Right lung (tissue), 10 donors: ENCODE data around the gene C10orf120. TPM values are rescaled to one million over a fixed set of nuclear protein-coding genes. Genes with fewer than 3 reads are reported as not detected.

Experiments used
- DNase-seq, 2 donors: peaks; one replicate each; pipeline ENCODE4 v3.0.0-alpha.2; 2013
- long read RNA-seq, 8 donors: transcript quantifications; one replicate each; lab custom pipeline, GENCODE V29; 2026
- polyA plus RNA-seq, 5 donors: library from polyadenylated mRNA; unstranded; fragments of 120-200 nt; gene quantifications; one replicate each; pipeline versions ENCODE4 v1.2.1 to v1.2.3, GENCODE V29; 2013; ENCODE audit warnings: inconsistent platforms in 1 of 5, low replicate concordance in 1 of 5; ENCODE audit not compliant: insufficient read length in 5 of 5, insufficient read depth in 1 of 5

The C10orf120 gene
- not detected for polyA plus RNA-seq
- long read RNA-seq, donor 1, result 0 reads
- long read RNA-seq, donor 2, result 0 reads
- long read RNA-seq, donor 3, result 0 reads
- long read RNA-seq, donor 4, result 0 reads
- long read RNA-seq, donor 5, result 0 reads
- long read RNA-seq, donor 6, result 0 reads
- long read RNA-seq, donor 7, result 0 reads
- long read RNA-seq, donor 8, result 0 reads

GRCh38 chr10:122699796-122700455 lies at the start of gene C10orf120:
Gene C10orf120, minus strand, starts transcription at chr10:122699846. Its CDS starts 56 bp downstream, at chr10:122699790.
- no peak for DNase-seq

DNA sequence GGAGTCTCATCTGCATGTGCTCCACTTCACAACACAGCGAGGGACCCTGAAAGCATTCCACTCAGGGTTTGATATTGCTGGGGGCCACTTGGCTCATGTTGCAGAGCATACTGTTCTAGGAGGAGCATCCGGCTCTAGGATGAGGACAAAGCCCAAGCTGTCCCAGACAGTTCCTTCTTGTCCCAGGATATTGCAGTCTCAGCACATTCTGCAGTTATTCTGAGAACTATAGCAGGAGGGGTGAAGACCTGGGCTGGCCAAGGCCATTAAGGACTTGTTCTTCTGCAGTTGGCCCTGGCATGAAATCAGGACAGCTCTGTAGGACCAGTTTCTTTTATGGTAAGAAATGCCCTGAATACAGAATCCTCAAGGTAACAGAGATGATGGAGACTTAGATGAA lies 48.9 kb upstream of the C10orf120 start:
- DNase-seq, result no peak

DNA sequence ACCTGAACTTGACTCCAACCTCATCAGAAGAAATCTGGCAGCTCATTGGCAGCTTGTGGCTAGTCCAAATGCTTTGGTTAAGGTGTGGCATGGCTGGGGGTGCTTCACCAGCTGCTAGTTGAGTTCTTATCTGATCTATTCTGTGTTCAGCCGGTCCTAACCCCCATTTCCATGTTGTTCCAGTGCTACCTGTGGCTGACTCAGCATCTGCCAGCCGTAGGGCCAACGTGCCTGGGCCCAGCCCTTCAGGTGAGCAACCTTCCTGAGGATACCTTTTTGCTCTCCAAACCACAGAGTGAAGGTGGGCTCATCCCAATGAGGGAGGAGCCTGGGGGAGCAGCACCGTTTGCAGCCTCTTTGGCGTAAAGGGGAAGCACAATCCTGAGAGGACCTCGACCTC lies 46.8 kb upstream of the C10orf120 start:
- DNase-seq, result no peak

- no peak for DNase-seq
Measured at GRCh38 chr10:122744257-122744656, 44.6 kb upstream of the C10orf120 start.

GRCh38 chr10:122740640-122741039 lies 41.0 kb upstream of the C10orf120 start:
- no peak for DNase-seq

DNA sequence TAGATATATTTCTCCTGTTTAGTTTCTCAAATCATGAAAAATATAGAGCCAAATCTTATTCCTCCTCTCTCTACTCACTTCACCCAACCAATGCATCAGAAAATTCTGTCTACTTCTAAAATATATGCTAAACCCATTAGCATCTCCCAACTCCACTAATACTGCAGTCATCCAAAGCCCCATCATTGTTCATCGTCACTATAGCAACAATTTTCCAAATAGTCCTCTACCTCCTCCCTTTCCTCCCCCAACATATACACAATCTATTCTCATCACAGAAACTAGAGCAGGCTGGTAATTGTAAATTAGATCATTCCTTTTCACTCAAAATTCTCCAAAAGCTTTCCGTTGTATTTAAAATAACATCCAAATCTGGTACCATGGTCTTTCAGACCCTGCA lies 38.4 kb upstream of the C10orf120 start:
- DNase-seq, result no peak

DNA sequence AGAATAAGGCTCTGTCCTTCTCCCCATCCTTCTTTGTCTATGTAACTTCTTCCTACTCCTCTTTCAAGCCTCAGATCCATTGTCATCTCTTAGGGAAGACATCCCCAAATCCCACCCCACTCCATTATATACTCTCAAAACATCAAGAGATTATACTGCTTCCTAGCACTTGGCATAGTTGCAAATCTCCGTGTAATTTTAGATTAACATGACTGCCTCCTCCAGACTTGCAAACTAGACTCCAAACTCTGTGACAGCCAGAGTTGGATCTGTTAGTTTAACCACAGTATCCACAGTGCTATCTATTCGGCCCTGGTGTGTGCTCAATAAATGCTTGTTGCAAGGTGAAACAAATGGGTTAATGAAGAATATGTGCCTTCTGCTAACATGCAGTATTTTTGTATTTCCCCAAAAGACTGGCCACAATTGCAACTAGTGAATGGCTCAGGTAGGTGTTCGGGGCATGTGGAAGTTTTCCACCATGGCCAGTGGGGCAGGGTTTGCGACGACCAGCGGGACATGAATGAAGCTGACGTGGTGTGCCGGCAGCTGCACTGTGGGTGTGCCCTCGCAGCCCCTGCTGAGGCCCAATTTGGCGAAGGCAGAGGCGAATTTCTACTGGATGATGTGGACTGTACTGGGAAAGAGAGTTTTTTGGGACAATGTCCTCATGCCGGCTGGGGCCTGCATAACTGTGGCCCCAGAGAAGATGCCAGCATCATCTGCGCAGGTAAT lies 34.5 kb upstream of the C10orf120 start:
- DNase-seq, result no peak

DNA sequence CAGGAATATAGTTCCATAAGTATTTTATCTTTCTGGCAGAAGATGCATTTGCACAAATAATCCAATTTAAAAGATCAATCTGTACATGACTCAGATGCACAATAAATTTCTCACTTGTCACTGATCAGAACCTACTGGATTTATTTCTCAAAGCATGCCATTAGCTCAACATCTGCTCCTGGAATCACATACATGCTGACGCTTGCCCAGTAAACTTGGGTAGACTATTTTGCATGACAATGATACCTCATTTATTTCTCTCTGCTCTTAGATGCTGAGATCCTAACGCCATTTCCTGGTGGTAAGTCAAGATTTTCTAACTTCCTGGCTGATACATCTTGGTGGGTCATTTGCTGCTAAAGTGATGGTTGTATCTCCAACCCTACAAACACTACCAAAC lies 33.8 kb upstream of the C10orf120 start:
- no peak for DNase-seq

GRCh38 chr10:122730238-122730637 lies 30.6 kb upstream of the C10orf120 start:
- no peak for DNase-seq

- no peak for DNase-seq
Measured at GRCh38 chr10:122729126-122729525, 29.5 kb upstream of the C10orf120 start.

DNA sequence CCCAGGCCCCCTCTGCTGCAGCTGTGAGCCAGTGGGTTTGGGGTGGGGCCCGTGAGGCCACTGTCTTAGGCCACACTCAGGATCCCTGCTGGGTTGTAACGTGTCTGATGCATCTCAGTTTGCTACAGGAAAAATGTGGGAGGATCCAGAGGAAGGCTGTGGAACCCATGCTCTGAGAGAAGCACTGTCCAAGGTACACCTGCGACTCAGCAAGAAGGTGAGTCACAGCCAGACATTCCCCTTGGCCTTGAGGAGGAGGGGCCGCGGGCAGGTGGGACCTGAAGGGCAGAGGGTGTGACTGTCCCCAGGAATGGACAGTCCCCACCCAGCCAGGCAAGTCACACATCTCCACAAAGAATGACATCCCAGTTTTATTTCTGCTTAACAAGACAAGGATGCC lies 27.8 kb upstream of the C10orf120 start:
- no peak for DNase-seq

DNA sequence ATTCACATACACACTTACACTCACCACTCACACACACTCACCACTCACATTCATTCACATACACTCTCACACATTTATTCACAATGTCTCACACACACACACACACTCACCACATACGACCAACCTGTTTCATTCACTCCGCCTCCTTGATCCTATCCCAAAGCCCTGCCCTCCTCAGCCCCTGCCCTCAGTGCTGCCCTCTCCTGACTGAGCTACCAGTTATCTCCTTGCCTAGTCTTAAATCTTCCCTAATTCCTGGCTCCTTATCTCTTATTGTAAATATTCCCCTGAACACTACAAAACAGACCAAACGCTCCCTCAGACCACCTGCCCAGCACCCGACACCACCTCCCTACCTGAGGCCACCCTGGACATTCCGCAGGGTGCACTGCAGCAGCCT lies 26.1 kb upstream of the C10orf120 start:
- no peak for DNase-seq

GRCh38 chr10:122725006-122725405 lies 25.4 kb upstream of the C10orf120 start:
- DNase-seq, result no peak

- DNase-seq, result no peak
Measured at GRCh38 chr10:122721111-122721510, 21.5 kb upstream of the C10orf120 start.

DNA sequence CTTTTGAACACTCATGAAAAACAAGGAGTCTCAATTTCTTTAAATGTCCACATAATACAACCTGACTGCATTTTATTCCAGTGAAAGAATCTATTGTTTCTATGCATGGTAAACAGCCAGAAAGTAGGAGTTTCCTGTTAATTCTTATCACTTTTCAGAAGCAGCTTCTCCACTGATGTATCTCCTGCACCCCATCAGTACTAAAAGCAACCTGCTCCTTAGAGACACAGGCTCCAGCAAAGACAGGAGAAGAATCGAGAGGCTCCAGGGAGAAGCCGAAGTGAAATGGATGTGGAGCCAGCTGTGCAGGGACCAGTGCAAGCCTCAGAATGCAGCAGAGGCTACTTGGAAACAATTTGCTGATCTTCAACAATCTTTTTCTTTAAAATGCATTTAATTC lies 16.4 kb upstream of the C10orf120 start:
- DNase-seq, result no peak

- no peak for DNase-seq
Measured at GRCh38 chr10:122715576-122715975, 15.9 kb upstream of the C10orf120 start.

- DNase-seq, result no peak
Measured at GRCh38 chr10:122713091-122713885, 13.6 kb upstream of the C10orf120 start.

GRCh38 chr10:122710576-122710975 lies 10.9 kb upstream of the C10orf120 start:
- no peak for DNase-seq

DNA sequence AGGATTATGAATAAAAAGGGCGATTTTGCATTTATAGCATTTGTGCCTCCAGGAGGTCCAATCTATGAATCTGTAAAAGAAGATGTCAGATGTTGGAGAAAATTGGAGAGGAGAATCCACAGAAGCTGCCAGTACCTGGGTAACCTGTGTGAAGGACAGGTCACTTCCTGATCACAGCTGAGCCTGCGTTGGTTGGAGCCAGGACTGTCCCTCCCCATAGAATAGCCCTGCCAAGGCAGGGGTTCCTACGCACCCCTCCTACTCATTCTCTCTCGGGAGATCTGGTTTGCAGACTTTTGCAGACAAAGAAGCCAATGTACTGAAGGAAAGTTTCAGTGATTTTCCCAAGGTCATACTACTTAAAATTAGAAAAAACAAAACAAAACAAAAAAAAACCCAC lies 10.3 kb upstream of the C10orf120 start:
- DNase-seq, result no peak

DNA sequence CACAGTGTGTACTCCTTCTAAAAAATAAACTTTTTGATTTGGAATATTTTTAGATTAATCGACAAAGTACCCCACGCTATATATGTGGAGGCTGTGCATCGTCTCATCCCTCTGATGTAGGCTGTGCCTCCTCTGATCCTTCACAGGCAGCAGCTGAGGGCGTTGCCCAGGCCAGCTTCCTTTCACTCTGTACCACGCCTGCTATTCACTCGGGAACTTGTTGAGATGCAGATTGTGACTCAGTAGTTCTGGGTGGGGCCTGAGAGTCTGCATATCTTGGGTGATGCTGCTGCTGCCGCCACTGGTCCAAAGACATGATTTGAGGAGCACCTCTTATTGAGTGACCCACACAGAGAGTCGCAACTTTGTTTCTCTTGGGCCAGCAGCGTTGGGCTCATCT lies 7.9 kb upstream of the C10orf120 start:
- DNase-seq, result no peak

- DNase-seq, result no peak
Measured at GRCh38 chr10:122706947-122707346, 7.3 kb upstream of the C10orf120 start.

DNA sequence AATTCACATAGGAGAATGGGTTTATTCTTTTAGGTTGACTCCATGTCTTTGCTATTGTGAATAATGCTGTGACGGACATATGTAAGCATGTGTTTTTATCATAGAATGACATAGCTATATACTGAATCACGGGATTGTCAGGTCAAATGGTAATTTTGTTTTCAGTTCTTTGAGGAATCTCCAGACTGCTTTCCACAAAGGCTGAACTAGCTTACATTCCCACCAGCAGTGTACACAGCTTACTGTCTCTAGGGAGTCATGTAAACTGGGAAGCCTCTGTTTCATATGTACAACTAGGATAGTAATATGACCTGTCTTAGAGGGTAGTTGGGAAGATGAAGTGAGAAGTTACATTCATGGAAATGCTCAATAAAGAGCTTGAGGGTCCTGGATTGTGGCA lies 6.8 kb upstream of the C10orf120 start:
- DNase-seq, result no peak
